ENCODE measurements around the gene UBXN11. TPM values are rescaled to one million over a fixed set of nuclear protein-coding genes. Genes with fewer than 3 reads are reported as not detected.

The UBXN11 gene
- total RNA-seq, 4 donors from 2014 or later: 10.4 to 29.9 (median 16.7) TPM

GRCh38 chr1:26290122-26290881 is 16.1 kb downstream of the UBXN11 start:
- TF ChIP-seq CTCF (IDR thresholded peaks at IDR 0.05; ENCODE audit: low read depth): no peak

- no peak for TF ChIP-seq CTCF (IDR thresholded peaks at IDR 0.05; ENCODE audit: low read depth)
Measured at GRCh38 chr1:26289158-26290059, 17.0 kb downstream of the UBXN11 start.

GRCh38 chr1:26288311-26288941 is 18.0 kb downstream of the UBXN11 start:
- TF ChIP-seq CTCF (IDR thresholded peaks at IDR 0.05; ENCODE audit: low read depth): no peak

- no peak for TF ChIP-seq CTCF (IDR thresholded peaks at IDR 0.05; ENCODE audit: low read depth)
Measured at GRCh38 chr1:26287811-26288210, 18.6 kb downstream of the UBXN11 start.

GRCh38 chr1:26287033-26287711 is 19.3 kb downstream of the UBXN11 start:
- TF ChIP-seq CTCF (IDR thresholded peaks at IDR 0.05; ENCODE audit: low read depth): no peak

GRCh38 chr1:26286064-26286416 is 20.4 kb downstream of the UBXN11 start:
- TF ChIP-seq CTCF (IDR thresholded peaks at IDR 0.05; ENCODE audit: low read depth): no peak

Data from subcutaneous adipose tissue (tissue), 4 donors.